Aorta (tissue), 5 donors: ENCODE measurements around the gene PDK4. TPM values are rescaled to one million over a fixed set of nuclear protein-coding genes. Genes with fewer than 3 reads are reported as not detected.

Source experiments
- ATAC-seq: fragments of 200-7000 bp; cut with Tn5 transposase; one replicate; pipeline ENCODE4 v1.9.1; 2022; ENCODE audit warnings: moderate library complexity; ENCODE audit not compliant: low FRiP score
- DNase-seq, 2 donors: peaks; one replicate each; pipeline ENCODE4 v3.0.0-alpha.2; 2020
- H3K27ac ChIP-seq, 2 donors: one replicate each; pipeline ENCODE4 v1.5.1; 2013; ENCODE audit warnings: low read length in 2 of 2, mild to moderate bottlenecking in 2 of 2, moderate library complexity in 2 of 2, control low read depth in 1 of 2, inconsistent platforms in 1 of 2, low read depth in 1 of 2
- H3K27me3 ChIP-seq, 2 donors: one replicate each; pipeline ENCODE4 v1.6.1; 2013; ENCODE audit warnings: control low read depth in 1 of 2, low read length in 1 of 2, mild to moderate bottlenecking in 1 of 2, moderate library complexity in 1 of 2; ENCODE audit not compliant: insufficient read depth in 2 of 2, control insufficient read depth in 1 of 2
- H3K36me3 ChIP-seq, 2 donors: one replicate each; pipeline ENCODE4 v1.6.1; 2013; ENCODE audit warnings: control low read depth in 1 of 2, low read length in 1 of 2, mild to moderate bottlenecking in 1 of 2; ENCODE audit not compliant: insufficient read depth in 2 of 2, control insufficient read depth in 1 of 2
- H3K4me1 ChIP-seq, 2 donors: one replicate each; pipeline ENCODE4 v1.6.1; 2013; ENCODE audit warnings: low read length in 2 of 2, control low read depth in 1 of 2, mild to moderate bottlenecking in 1 of 2, moderate library complexity in 1 of 2; ENCODE audit not compliant: insufficient read depth in 2 of 2, control insufficient read depth in 1 of 2
- H3K4me3 ChIP-seq, 2 donors: one replicate each; pipeline ENCODE4 v1.5.1; 2013; ENCODE audit warnings: low read length in 2 of 2, control low read depth in 1 of 2, mild to moderate bottlenecking in 1 of 2
- H3K9me3 ChIP-seq: one replicate; pipeline ENCODE4 v1.6.1; 2013; ENCODE audit warnings: mild to moderate bottlenecking, low read length; ENCODE audit not compliant: control insufficient read depth
- WGBS, 2 donors: extraction: QIAGEN DNeasy Blood & Tissue Kit; methylation state at CpG; one replicate each; pipeline ENCODE4 v1.1.7; 2013; 5-methylcytosine and 5-hydroxymethylcytosine counted together
- intact Hi-C, 2 donors: fragments of 100-400 bp; cut with DNase I; formaldehyde crosslinking; loops; one replicate each; pipeline versions ENCODE4 v1.14.2 to v1.15.0; 2022
- polyA plus RNA-seq, 2 donors: library from polyadenylated mRNA; stranded (reverse); fragments of 200-250 nt; gene quantifications; one replicate each; pipeline ENCODE4 v1.2.3, GENCODE V29; 2013
- total RNA-seq, 2 donors: library from RNA; stranded (reverse); fragmentation: NEBNext Ultra II Directional; extraction: Animal tissue kit (Norgen Biotek cat#: 25700); gene quantifications; one replicate each; pipeline ENCODE4 v1.2.1, GENCODE V29; 2021
- donor health status: healthy with polysubstance abuse.
- donor health status: Bipolar disorder and iron deficiency.
- donor health status: DM: no; HTN: no; CAD: no.
- donor health status: DM: no; HTN: no; CAD: no.
- donor health status: DM: yes; HTN: yes; CAD: no.

PDK4 gene
- total and polyA plus RNA-seq, 4 donors: 34.1 to 294 (median 117) TPM

DNA sequence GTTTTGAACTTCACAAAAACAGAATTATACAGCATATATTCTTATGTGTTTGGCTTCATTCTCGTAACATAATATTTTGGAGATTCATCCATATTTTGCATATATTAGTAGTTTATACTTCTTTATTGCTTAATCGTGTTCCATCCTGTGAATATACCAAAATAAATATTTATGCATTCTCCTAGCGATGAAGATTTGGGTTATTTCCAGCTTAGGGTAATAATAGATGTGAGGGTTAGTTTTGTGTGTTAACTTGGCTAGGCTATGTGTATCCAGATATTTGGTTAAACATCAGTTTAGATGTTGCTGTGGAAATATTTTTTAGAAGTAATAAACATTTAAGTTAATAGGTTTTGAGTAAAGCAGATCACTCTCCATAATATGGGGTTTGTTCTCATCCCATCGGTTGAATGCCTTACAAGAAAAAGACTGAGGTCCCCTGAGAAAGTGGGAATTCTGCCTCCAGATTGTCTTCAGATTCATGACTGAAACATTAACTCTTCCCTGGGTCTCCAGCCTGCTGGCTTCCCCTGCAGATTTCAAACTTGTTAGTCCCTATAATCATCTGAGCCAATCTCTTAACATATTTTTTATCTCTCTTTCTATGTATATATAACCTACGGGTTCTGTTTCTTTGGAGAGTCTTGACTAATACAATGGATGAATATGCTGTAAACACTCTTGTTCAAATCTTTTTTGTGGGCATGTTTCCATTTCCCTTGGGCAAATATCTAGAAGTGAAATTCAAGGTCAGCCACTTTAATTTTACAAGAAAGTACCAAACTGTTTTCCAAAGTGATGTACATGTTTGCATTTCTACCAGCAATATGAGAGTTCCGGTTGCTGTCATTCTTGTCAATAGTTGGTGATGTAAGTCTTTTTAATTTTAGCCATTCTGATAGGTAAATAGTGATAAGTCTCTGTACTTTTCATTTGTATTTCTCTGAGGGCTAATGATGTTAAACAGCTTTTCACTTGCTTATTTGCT lies 48.7 kb downstream of the PDK4 start:
- no peak overlapping the region for H3K27ac ChIP-seq
- peaks cover 4% of the 10 kb centered on the region in 2 donors for H3K4me1 ChIP-seq
- no peak for DNase-seq
- WGBS, 2 donors: 30 to 37% methylated on average over 6 of the region's 6 CpGs
- no peaks in the 10 kb centered on the region for H3K9me3 ChIP-seq
- no peak overlapping the region for H3K4me3 ChIP-seq
- no peak for ATAC-seq
- intact Hi-C loops: loop anchor here in 1 of 2 donors (5.0 kb wide), 1 partner anchor 50 kb away; the partner anchor contains the start of gene PDK4
- no peaks in the 10 kb centered on the region for H3K27me3 ChIP-seq
- no peaks in the 10 kb centered on the region for H3K36me3 ChIP-seq

DNA sequence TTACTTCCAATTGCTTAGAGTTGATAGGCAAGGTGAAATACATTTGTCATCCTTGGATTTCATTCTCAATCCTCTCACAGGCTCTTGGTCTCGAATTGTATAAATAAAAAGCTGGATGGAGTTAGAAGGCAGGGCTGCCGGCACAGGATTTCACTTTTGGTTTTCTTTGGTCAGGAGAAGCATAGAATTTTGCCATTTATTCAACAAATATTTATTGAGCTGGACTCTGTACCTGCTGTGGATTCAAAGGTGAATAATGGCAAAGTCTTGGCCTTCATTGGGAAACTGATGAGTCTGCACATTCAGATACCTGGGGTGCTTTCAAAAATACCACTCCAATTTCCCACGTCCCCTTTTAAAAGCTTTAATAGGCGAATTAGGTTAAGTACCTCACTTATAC lies 49.7 kb downstream of the PDK4 start:
- Histone ChIP-seq H3K4me3 (peak overlapping the region in 1 of 2 donors; percentile 10), H3K27ac (peak overlapping the region in 1 of 2 donors; percentile 28), H3K27me3 (no peaks in the 10 kb centered on the region), H3K36me3 (no peaks in the 10 kb centered on the region), H3K9me3 (no peaks in the 10 kb centered on the region), H3K4me1 (peaks cover 4% of the 10 kb centered on the region in 2 donors)
- intact Hi-C loops: loop anchor here in 1 of 2 donors (5.0 kb wide), 1 partner anchor 51 kb away; the partner anchor contains the start of gene PDK4
- DNase-seq (no peak), ATAC-seq (no peak)
- 43 to 50% methylated on average over 4 of the region's 4 CpGs for WGBS, 2 donors

- ATAC-seq (no peak), DNase-seq (no peak)
- H3K36me3 ChIP-seq: no peaks in the 10 kb centered on the region
- no peaks in the 10 kb centered on the region for H3K27me3 ChIP-seq
- intact Hi-C loops: loop anchor here in 1 of 2 donors (5.0 kb wide), 1 partner anchor 52 kb away; the partner anchor contains the start of gene PDK4
- WGBS, 2 donors: 90 to 97% methylated on average over 1 of the region's 1 CpG
- H3K27ac ChIP-seq: peak overlapping the region in 1 of 2 donors; percentile 6
- peaks cover 4% of the 10 kb centered on the region in 2 donors for H3K4me1 ChIP-seq
- no peaks in the 10 kb centered on the region for H3K9me3 ChIP-seq
- peak overlapping the region in 1 of 2 donors; percentile 64 for H3K4me3 ChIP-seq
Observed at GRCh38 chr7:95545673-95546072, 50.6 kb downstream of the PDK4 start.

GRCh38 chr7:95545007-95545615 lies 51.2 kb downstream of the PDK4 start:
- 2 to 5% methylated on average over 3 of the region's 3 CpGs for WGBS, 2 donors
- peak in 1 of 2 donors; percentile 45 for DNase-seq

GRCh38 chr7:95544171-95544570 lies 52.1 kb downstream of the PDK4 start:
- H3K27ac ChIP-seq: no peak overlapping the region
- no peak overlapping the region for H3K4me3 ChIP-seq
- ATAC-seq (no peak), DNase-seq (no peak)
- peaks cover 4% of the 10 kb centered on the region in 2 donors for H3K4me1 ChIP-seq
- intact Hi-C loops: loop anchor here in 1 of 2 donors (5.0 kb wide), 1 partner anchor 143 kb away; no protein-coding TSS in a partner anchor
- WGBS, 2 donors: 62 to 63% methylated on average over 1 of the region's 1 CpG
- no peaks in the 10 kb centered on the region for H3K9me3 ChIP-seq
- H3K27me3 ChIP-seq: no peaks in the 10 kb centered on the region
- no peaks in the 10 kb centered on the region for H3K36me3 ChIP-seq

More at GRCh38 chr7:95545007-95545615, 51.2 kb downstream of the PDK4 start:
- Histone ChIP-seq H3K4me1 (peaks cover 4% of the 10 kb centered on the region in 2 donors), H3K36me3 (no peaks in the 10 kb centered on the region), H3K9me3 (no peaks in the 10 kb centered on the region), H3K27ac (no peak overlapping the region), H3K27me3 (no peaks in the 10 kb centered on the region), H3K4me3 (peak overlapping the region; percentile 40 to 64)
- intact Hi-C loops: loop anchor here in 1 of 2 donors (5.0 kb wide), 1 partner anchor 52 kb away; the partner anchor contains the start of gene PDK4
- peak; percentile 90 for ATAC-seq

- no peaks in the 10 kb centered on the region for H3K9me3 ChIP-seq
- no peaks in the 10 kb centered on the region for H3K36me3 ChIP-seq
- DNase-seq (no peak), ATAC-seq (no peak)
- no peak overlapping the region for H3K4me3 ChIP-seq
- no peak overlapping the region for H3K27ac ChIP-seq
- intact Hi-C loops: loop anchor here in 1 of 2 donors (5.0 kb wide), 1 partner anchor 144 kb away; no protein-coding TSS in a partner anchor
- H3K4me1 ChIP-seq: peaks cover 4% of the 10 kb centered on the region in 2 donors
- no peaks in the 10 kb centered on the region for H3K27me3 ChIP-seq
- WGBS, 2 donors: 89 to 93% methylated on average over 6 of the region's 6 CpGs
Observed at GRCh38 chr7:95543312-95543711, 53.0 kb downstream of the PDK4 start.

DNA sequence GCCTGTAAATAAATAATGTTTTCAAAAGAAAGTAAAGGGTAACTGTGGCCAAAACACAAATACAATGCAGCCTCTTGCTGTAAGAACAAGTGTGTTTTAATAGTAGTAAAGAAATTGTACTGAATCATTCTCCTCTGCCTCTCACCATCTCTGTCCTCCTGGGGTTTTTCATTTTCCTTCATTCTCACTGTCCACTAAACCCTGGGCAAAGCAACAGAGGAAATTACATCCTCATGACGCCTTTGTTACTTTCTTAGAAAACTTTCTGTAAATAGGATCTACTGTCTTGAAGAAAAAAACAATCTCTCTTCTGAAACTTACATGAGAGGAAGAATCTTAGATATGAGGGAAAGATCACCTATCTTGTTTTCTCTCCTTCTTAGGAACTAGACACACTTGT lies 56.0 kb downstream of the PDK4 start:
- Histone ChIP-seq H3K27ac (no peak overlapping the region), H3K36me3 (no peaks in the 10 kb centered on the region), H3K9me3 (no peaks in the 10 kb centered on the region), H3K4me3 (no peak overlapping the region), H3K27me3 (no peaks in the 10 kb centered on the region), H3K4me1 (peaks cover 0 to 3% of the 10 kb centered on the region in 2 donors)
- 69% methylated on average over 1 of the region's 1 CpG for WGBS, 2 donors
- DNase-seq: no peak
- intact Hi-C loops: loop anchor here in 1 of 2 donors (5.0 kb wide), 1 partner anchor 147 kb away; no protein-coding TSS in a partner anchor
- no peak for ATAC-seq

DNA sequence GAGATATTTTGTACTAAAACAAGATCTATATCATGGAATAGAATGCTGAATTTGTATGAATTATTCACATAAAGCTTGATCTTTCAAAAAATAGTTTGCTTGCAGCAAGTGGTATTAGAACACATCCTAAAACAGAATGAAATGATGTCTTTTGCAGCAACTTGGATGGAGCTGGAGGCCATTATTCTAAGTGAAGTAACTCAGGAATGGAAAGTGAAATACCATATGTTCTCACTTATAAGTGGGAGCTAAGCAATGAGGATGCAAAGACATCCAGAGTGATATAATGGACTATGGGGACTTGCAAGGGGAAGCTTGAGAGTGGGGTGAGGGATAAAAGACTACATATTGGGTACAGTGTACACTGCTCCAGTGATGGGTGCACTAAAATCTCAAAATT lies 56.9 kb downstream of the PDK4 start:
- Histone ChIP-seq H3K4me1 (no peaks in the 10 kb centered on the region), H3K27ac (no peak overlapping the region), H3K4me3 (no peak overlapping the region), H3K36me3 (no peaks in the 10 kb centered on the region), H3K9me3 (no peaks in the 10 kb centered on the region), H3K27me3 (no peaks in the 10 kb centered on the region)
- no peak for DNase-seq
- no peak for ATAC-seq
- intact Hi-C loops: no loop called here
